Choroid plexus epithelial cell (primary cell): ENCODE data around the gene RAB31.

Experiments used
- DNase-seq: peaks from one replicate; pipeline ENCODE4 v3.0.0-alpha.2; 2010; ENCODE audit warnings: low read depth
- H3K4me3 ChIP-seq: 2 replicates; pipeline ENCODE4 v1.5.1; 2011; ENCODE audit warnings: low read depth, mild to moderate bottlenecking, control low read depth, low read length, moderate library complexity
- TF ChIP-seq, protein P1 (sequence below): conservative IDR thresholded peaks from 2 replicates; pipeline ENCODE4 v1.5.1; 2011; ENCODE audit warnings: low read depth, mild to moderate bottlenecking, control low read depth, inconsistent platforms, low read length, moderate library complexity

Gene RAB31

GRCh38 chr18:9751371-9752031 lies 43.4 kb downstream of the RAB31 start:
- TF ChIP-seq, protein P1, sequence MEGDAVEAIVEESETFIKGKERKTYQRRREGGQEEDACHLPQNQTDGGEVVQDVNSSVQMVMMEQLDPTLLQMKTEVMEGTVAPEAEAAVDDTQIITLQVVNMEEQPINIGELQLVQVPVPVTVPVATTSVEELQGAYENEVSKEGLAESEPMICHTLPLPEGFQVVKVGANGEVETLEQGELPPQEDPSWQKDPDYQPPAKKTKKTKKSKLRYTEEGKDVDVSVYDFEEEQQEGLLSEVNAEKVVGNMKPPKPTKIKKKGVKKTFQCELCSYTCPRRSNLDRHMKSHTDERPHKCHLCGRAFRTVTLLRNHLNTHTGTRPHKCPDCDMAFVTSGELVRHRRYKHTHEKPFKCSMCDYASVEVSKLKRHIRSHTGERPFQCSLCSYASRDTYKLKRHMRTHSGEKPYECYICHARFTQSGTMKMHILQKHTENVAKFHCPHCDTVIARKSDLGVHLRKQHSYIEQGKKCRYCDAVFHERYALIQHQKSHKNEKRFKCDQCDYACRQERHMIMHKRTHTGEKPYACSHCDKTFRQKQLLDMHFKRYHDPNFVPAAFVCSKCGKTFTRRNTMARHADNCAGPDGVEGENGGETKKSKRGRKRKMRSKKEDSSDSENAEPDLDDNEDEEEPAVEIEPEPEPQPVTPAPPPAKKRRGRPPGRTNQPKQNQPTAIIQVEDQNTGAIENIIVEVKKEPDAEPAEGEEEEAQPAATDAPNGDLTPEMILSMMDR, result no peak
- no peak overlapping the region for H3K4me3 ChIP-seq
- DNase-seq, result no peak

- H3K4me3 ChIP-seq, result no peak overlapping the region
- TF ChIP-seq, protein P1, result no peak
- DNase-seq, result no peak
These were observed 45.7 kb downstream of the RAB31 start for GRCh38 chr18:9753846-9754245.

GRCh38 chr18:9755110-9755509 lies 47.0 kb downstream of the RAB31 start:
- DNase-seq, result no peak
- TF ChIP-seq, protein P1, result no peak

DNA sequence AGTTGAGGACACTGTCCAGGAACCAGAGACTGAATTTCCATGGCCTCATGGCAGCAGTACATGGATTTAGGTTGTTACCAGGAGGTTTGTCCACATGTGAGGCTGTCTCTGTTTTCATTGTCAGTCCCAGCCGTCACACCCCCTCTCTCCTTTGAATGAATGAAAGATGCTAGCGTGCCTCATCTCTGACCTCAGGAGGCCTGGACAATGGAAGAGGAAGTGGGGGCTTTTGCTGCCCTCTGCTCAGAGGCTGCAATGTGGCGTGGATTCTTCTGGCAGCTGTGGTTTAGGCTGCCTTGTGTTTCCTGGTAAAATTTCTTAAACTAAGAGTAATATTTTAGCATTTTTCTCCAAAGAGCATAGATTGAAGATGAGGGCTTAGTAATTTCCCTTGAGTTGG lies 47.5 kb downstream of the RAB31 start:
- TF ChIP-seq, protein P1, result no peak
- no peak for DNase-seq
- no peak overlapping the region for H3K4me3 ChIP-seq

More at GRCh38 chr18:9755110-9755509, 47.0 kb downstream of the RAB31 start:
- no peak overlapping the region for H3K4me3 ChIP-seq

DNA sequence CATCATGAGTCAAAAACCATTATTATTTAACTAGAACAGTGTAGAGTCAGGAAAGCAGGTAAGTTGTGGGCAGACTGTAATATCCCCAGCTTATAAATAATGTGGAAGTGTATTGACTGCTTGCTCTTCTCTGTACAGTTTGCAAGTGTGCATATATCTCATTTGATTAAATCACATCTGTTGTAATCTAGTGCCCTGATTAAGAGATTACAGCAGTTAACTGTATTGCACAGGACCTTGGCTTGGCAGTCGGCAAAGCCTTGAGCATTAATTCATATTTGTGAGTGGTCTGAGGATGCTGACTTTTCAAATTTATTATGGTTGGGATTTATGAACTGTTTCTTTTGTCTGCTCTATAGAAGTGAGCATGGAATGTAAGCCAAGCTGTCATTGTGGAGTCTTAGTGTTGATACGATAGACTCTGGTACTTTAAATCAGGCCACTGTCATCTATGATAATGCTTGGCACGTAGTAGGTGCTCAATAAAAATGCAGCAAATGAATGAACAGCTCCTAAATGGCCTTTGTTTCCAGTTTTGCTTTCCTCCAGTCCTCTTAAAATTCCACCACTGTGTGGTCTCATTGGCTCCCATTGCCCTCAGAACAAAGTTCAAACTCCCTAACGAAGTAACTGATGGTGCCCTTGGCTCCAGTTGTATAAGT lies 48.3 kb downstream of the RAB31 start:
- TF ChIP-seq, protein P1, result no peak
- no peak for DNase-seq
- no peak overlapping the region for H3K4me3 ChIP-seq

DNA sequence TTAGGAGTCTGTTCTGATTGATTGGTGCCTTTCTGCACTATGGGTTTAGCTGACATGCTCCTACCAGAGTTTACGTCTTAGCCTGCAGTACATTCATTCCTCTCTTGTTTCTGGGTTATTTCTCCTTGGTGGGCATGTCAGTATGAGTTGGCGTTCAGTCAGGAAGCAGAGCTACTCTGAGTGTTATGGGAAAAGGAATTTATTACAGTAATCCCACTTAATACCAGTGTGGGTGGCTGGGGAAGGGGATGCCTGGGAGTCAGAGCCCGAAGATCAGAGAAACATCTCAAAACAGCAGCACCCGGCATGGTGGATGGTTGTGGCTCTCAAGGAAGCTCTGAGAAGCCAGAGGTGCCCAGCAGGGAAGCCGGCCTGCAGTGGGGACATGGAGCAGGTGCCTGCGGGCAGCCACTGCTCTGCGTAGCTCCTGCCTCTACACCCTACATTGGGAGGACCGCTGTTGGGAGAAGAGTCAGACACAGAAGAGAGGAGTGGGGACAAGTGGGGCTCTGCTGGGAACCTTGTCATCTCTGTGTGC lies 48.9 kb downstream of the RAB31 start:
- no peak overlapping the region for H3K4me3 ChIP-seq
- TF ChIP-seq, protein P1, result no peak
- no peak for DNase-seq
